Superior temporal gyrus (tissue), 1 donor: ENCODE results near the gene CLDN22.

Experiments
- DNase-seq: peaks from one replicate; pipeline ENCODE4 v3.0.0-alpha.2; 2016; ENCODE audit errors: extremely low spot score

The CLDN22 gene

GRCh38 chr4:183321516-183321915 is 1.4 kb upstream of the CLDN22 start:
- DNase-seq, result no peak

GRCh38 chr4:183321079-183321478 is 1.0 kb upstream of the CLDN22 start:
- no peak for DNase-seq

GRCh38 chr4:183318656-183319055 is 1.4 kb downstream of the CLDN22 start:
- DNase-seq, result no peak

- no peak for DNase-seq
These were observed 5.3 kb downstream of the CLDN22 start for GRCh38 chr4:183314806-183315205.

GRCh38 chr4:183314336-183314735 is 5.7 kb downstream of the CLDN22 start:
- DNase-seq, result no peak

- DNase-seq, result no peak
These were observed 7.2 kb downstream of the CLDN22 start for GRCh38 chr4:183312841-183313240.

- no peak for DNase-seq
These were observed 13.3 kb downstream of the CLDN22 start for GRCh38 chr4:183306811-183307210.

- DNase-seq, result no peak
These were observed 15.5 kb downstream of the CLDN22 start for GRCh38 chr4:183304538-183304937.

GRCh38 chr4:183304067-183304466 is 16.0 kb downstream of the CLDN22 start:
- no peak for DNase-seq

GRCh38 chr4:183303301-183303700 is 16.8 kb downstream of the CLDN22 start:
- no peak for DNase-seq

- no peak for DNase-seq
These were observed 19.4 kb downstream of the CLDN22 start for GRCh38 chr4:183300655-183301054.

- DNase-seq, result no peak
These were observed 20.0 kb downstream of the CLDN22 start for GRCh38 chr4:183300070-183300469.

GRCh38 chr4:183299464-183299863 is 20.6 kb downstream of the CLDN22 start:
- no peak for DNase-seq

GRCh38 chr4:183297675-183298074 is 22.4 kb downstream of the CLDN22 start:
- DNase-seq, result no peak

GRCh38 chr4:183295711-183296110 is 24.4 kb downstream of the CLDN22 start:
- no peak for DNase-seq

GRCh38 chr4:183291070-183291469 is 29.0 kb downstream of the CLDN22 start:
- no peak for DNase-seq

- DNase-seq, result no peak
These were observed 30.4 kb downstream of the CLDN22 start for GRCh38 chr4:183289688-183290087.

GRCh38 chr4:183288955-183289354 is 31.1 kb downstream of the CLDN22 start:
- DNase-seq, result no peak

- DNase-seq, result no peak
These were observed 32.4 kb downstream of the CLDN22 start for GRCh38 chr4:183287677-183288076.

- no peak for DNase-seq
These were observed 32.8 kb downstream of the CLDN22 start for GRCh38 chr4:183287309-183287659.

GRCh38 chr4:183286590-183287308 is 33.3 kb downstream of the CLDN22 start:
- no peak for DNase-seq

- DNase-seq, result no peak
These were observed 34.2 kb downstream of the CLDN22 start for GRCh38 chr4:183285886-183286285.

- no peak for DNase-seq
These were observed 35.1 kb downstream of the CLDN22 start for GRCh38 chr4:183284965-183285364.

- DNase-seq, result no peak
These were observed 35.8 kb downstream of the CLDN22 start for GRCh38 chr4:183284258-183284785.
